ENCODE data around the gene DENND10.

- TF ChIP-seq EZH2 (IDR thresholded peaks at IDR 0.05) = no peak
- TF ChIP-seq POLR2AphosphoS5 (IDR thresholded peaks at IDR 0.05; ENCODE audit: borderline replicate concordance, low read depth, low read length) = no peak
- no peak for TF ChIP-seq FOXP2 (optimal IDR thresholded peaks at IDR 0.05; ENCODE audit: control extremely low read depth, extremely low read length, insufficient read depth)
These were observed 32.2 kb downstream of the DENND10 start for GRCh38 chr10:119136084-119136483.
